HG03175 (cell line): ENCODE data around the gene TET3.

ENCODE experiments used
- ATAC-seq: cut with Tn5 transposase; IDR thresholded peaks from one replicate; pipeline ENCODE4 v1.9.1; 2021; ENCODE audit warnings: mild to moderate bottlenecking, moderate library complexity; ENCODE audit not compliant: unreplicated experiment

The TET3 gene

DNA sequence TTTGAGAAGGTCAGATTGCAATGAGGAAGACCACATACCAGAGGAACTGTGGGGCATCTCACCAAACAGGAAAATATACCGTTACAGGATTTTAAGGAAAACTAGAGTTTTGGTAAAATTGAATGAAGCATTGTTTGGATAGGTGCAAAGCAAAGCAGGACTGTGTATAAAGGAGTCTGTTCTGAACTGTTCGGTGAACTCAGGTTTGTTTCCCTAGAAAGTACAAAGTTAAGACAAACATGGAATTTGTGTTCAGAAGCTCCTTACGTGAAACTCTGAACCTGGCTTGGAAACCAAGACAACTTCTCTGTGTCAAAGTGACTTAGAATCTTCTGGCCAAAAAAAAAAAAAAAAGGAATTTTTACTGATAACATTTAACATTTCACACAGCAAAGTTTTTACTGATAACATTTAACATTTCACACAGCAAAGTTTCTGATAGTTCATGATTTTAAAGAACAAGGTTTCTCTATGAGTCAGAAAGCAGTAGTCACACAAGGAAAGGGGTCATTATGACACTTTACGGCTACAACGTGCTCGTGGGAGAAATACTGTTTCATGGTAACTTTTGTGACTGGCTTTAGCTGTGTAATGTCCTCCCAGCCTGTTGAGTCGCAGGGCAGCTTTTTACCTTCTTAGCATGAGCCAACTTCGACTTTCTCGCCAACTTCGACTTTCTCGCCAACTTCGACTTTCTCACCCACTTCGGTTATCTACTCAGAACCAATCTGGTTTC is 21.2 kb upstream of the TET3 start:
- ATAC-seq, result peak; percentile 63

DNA sequence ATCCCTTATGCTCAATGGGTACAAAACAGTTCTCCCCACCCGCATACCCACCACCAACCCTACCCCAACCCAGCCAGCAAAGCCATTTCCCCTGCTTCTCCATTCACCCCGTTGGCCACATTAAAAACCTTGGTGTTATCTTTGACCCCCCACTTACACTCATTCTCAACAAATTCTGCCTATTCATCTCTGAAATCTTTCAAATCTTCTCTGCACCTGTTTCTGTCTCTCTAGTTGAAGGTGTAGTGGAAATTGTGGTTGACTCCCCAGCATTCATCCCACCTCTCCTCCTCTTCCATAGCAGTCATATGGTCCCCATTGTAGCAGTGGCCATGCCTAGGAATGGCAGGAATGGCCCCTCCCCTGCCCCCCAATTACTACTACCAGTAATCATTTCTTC is 20.5 kb upstream of the TET3 start:
- ATAC-seq, result no peak

DNA sequence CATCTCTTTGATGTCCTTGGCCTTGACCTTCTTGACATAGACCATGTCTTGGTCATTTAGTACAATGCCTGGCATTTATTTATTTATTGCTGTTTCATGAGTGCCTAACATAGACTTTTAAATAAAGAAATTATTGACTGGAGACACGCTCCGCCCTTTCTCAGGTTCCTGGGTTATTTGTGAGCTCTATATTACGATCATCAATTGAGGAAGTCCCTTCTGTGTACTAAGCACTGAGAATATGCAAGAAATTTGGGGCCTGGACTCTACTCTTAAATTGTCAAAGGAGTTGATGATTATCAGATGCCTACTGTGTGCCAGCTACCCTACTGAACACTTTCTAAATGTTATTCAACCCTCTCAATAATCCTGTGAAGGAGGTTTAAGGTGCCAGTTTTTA is 19.7 kb upstream of the TET3 start:
- ATAC-seq, result no peak

DNA sequence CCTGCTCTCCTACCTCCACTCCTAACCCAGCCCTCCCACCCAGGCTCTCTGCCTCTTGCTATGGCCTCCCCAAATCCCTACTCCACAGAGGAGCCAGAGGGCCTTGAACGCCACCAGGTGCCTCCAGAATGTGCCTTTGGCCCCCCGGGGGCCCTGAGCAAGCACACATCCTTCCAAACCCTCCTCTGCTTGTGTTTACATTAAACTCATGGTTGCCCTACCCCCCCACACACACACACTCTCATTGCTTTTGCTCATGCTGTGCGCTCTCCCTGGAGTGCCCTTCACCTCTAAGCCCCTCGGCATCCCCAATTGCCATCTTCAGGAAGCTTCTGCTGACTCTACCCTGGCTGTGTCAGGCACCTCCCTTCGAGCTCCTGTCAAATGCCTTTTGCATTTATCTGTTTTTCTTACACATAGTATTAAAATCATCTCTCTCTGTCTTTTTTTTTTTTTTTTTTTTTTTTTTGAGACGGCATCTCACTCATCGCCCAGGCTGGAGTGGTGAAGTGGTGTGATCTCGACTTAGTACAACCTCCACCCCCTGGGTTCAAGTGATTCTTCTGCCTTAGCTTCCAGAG is 16.3 kb upstream of the TET3 start:
- ATAC-seq, result no peak

DNA sequence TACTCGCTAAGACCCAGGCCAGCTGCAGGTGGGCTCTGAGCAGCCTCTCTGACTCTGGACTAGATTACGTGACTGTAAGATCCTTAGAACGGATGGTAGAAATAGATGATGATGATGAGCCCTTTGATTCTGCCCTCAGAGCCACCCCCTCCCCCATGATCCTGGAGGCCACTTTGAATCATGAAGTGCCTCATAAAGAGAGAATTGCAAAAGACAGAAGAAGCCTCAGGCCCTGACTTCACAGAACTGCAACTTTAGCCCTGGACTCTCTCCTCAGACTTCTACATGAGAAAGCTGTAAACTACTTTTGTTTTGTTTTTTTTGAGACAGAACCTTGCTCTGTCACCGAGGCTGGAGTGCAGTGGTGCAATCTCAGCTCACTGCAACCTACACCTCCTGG is 15.4 kb upstream of the TET3 start:
- no peak for ATAC-seq

DNA sequence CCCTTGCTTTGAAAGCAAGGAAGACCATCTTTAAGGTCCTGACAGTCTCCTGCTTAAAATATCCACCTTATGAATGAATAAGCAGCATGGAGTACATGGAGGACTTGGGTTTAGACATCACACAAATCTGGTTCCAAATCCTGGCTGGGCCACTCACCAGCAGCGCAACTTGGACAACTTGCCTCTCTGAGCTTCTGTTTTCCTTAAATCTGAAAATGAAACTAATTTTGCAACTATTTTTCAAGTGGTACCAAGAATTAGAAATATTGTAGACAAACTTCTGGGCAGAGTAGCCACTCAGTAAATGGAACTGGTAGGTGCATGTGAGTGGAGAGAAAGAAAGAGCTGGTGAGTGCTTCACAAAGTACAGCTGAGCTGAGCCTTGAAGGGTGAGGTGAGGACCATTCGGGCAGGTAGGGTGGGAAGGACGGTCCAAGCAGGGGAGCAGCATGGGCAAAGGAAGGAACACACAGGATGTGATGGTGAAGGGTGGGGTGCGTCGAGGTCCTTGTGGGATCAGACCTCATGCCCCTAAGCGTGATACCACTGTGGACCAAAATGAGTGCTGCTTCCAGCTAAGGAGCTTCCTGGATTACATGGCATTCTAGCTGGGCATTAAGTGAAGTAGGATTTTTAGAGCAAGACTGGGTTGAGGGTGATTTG is 14.4 kb upstream of the TET3 start:
- no peak for ATAC-seq

DNA sequence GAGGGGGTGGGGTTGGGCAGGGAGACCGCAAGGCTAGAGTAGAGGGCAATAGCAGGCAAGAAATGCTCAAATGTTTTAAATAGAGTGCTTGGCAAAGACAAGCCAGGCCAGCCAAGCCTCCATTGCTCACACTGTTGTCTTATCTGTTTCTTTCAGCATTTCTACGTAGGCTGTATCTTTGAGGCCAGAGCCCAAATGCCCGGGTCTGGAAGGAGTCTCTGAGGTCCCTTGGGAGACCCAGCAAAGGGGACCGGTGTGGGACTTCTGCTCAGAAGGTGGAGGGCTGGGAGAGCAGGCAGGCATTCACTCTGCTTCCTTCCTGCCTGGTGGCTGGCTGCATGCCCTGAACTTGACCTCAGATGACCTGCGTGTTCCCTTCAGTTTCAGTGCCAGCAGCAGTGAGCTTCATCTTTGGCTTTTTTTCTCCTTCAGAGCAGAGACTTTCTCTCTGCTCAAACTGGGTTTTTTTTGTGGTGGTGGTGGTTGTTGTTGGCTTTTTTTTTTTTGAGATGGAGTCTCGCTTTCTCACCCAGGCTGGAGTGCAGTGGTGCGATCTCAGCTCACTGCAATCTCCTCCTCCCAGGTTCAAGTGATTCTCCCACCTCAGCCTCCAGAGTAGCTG is 13.7 kb upstream of the TET3 start:
- ATAC-seq, result peak; percentile 82

DNA sequence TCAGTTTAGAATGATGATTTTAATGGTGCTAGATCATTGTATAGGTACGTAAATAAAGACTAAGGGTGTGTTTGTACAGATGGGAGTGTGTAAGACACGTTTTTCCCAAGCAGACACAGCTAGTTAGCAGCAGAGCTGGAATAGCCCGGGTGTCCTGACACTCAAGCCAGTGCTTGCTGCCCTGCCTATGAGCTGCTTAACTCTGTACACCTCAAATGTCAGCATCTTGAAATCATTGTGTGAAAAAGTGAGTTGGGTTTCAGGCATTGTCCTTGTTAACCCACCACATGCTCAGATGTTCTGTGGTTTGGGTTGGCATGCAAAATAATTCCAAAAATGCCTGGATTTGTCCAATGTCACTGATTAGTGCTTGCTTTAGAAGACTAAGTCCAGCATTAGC is 13.0 kb upstream of the TET3 start:
- no peak for ATAC-seq

DNA sequence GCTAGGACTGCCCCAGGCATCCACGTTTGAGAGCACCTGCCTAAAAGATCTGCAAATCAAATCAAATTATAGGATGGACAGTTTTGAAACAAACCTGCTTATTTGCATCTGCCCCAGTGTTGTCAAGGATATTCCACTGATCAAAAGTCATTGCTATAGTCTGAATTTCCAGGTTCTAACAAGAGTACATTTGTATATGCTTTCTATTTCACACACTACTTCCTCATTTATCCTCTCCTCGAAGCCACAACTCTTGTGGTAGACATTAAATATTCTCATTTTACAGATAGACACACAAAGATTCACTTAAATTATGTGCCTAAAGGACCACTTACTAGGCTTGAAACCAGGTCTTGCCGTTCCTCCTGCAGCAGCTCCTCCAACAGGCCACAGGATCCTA is 11.9 kb upstream of the TET3 start:
- no peak for ATAC-seq

DNA sequence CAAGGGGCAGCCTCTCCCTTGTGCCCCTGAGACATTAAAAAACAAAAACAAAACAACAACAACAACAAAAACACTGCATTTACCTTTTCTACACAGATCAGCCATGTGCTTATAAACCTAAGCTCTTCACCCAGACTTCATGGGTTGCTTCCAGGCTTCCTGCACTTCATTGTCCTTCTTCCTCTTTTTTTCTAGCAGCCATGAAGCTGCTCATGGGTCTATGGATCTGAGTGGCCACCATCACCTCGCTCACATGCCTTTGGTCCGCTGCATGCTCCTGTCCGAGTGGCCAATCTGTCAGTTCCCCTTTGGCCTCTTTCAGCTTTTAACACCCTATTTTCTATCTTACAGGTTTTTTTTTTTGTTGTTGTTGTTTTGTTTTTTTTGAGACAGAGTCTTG is 9.0 kb upstream of the TET3 start:
- ATAC-seq, result no peak

DNA sequence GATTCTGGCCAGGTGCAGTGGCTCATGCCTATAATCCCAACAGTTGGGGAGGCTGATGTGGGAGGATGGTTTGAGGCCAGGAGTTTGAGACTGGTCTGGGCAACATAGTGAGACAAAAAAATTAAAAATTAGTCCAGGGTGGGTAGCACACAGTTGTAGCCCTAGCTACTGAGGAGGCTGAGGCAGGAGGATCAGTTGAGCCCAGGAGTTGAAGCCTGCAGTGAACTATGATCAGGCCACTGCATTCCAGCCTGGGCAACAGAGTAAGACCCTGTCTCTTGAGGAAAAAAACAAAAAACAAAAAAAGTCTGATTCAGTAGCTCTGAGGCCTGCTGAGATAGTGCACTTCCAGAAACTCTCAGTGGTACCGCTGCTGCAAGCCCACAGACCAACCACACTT is 7.9 kb upstream of the TET3 start:
- ATAC-seq, result no peak

DNA sequence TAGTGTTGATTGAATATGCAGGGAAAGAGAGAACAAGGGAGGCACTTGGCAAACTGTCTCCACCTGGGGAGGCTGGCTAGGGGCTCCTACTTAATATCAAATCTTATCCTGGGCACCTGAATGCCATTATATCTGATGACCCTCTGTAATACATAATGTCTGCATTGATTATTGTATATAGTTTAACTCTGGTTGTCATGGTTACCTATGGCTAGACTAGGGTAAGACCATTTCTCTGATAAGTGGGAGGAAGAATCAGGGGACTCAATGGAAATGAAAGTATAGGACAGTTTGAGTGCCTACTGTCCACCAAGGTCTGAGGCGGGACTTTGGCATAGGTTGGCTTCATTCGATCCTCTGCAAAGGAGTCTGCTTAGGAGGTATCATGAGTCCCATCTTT is 7.2 kb upstream of the TET3 start:
- ATAC-seq, result no peak

DNA sequence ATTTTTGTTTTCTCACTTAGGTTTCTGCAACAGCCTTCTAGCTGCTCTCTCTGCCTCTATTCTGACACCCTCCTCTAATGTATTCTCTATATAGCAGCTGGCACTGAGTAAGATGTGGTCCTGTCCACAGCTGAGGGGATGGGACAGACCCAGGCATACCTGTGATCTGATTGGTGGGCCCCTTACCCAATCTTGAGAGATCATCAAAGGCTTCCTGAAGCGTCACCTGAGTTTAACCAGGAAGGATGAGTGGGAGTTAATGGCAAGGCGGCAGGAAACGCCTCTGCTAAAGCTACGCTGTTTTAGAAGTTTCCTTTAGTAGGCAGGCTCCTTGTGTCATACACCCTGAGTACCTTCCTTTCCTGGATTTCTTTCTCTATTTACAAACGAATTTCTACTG is 5.7 kb upstream of the TET3 start:
- ATAC-seq, result no peak

DNA sequence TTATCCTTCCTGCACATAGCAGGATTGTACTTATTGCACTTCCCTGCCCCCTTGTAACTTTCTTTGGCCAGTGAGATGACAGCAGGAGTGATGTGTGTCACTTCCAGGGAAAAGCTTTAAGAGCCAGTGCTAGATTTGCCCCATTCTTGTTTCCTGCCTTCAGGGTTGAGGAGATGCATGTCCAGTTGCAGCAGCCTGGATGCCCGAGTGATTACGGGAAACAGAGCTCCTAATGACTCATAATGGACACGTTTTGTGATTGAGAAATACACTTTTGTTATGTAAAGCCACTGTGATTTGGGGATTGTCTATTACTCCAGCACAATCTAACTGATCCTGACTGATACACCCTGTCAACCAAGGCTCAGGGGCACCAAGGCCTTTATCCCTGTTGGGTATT is 5.0 kb upstream of the TET3 start:
- no peak for ATAC-seq

DNA sequence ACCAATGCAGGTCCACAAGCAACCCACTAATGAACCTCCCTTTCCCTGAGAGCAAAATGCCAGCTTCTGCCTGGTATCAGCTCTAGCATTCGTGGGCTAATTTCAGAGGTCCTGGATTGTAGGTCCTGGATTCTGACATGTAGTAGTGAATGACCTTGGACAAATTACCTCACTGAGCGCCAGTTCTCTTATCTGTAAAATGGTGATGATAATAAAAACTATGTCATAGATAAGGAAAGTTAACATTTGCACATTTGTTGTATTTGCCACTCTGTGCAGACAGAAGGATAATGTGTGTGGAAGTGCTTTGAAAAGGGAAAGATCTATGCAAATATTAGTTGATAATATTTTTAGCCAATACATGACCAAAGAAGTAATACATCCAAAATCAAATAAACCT is 4.1 kb upstream of the TET3 start:
- ATAC-seq, result no peak

DNA sequence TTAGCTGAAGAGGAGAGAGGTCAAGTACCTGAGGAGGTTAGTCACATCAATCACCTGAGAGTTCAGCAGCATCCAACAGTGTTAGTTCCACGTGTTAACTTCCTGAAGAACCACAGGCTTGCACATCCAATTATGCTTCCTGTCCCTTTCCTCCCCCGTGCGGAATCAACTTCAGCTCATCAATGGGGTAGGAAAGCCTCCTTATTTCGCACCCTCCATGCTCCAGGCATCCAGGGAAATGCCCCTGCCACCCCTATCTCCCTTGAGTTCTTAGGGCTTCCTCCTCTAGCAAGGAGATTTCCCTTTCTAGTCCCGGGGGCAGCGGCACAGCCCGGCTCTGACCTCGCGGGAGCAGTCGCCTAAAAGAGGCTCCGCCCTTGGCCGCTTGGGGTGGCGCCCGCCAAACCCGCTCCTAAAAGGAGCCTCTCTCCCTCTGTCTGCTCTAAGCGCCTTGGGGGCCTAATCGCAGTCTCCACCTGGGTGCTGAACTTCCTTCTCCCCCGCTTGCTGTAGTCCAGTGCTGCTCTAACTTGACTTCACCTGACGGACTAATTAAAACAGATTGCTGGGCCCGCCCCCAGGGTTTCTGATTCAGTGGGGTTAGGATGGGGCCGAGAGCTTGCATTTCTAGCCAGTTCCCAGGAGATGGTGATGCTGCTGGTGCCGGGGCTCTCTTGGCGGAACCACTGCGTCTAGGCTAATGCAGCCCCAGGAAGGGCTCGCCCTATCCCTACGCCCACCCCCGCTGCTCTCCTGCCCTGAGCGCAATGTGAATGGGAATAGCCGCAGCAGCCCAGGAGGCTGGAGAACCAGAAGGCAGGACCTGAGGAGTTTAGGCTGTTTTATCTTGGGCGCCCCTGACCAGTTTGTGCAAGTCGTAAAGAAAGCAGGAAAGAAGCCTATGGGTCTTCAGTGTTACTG is 3.4 kb upstream of the TET3 start:
- peak; percentile 34 for ATAC-seq

DNA sequence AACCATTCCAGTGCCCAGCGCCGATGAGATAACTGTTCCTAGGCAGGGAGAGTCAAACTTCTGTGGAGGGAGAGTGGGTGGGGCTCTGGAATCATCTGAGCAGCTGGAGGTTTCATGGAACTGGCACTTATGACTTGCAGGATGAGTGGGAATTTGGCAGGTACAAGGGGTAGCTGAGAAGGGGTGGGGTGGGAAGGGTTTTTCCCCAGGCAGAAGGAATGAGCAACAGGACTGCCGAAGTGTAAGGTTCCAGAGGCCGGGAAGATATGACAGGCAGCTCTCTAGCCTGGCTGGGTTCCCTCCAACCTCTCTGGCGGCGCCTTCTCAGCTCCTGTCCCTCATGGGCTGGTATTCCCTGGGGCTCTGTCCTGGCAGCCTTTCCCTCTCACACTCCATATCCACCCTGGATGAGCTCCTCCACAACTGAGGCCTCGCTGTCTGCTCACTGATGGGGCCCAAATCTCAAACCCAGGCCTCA is 2.5 kb upstream of the TET3 start:
- no peak for ATAC-seq

DNA sequence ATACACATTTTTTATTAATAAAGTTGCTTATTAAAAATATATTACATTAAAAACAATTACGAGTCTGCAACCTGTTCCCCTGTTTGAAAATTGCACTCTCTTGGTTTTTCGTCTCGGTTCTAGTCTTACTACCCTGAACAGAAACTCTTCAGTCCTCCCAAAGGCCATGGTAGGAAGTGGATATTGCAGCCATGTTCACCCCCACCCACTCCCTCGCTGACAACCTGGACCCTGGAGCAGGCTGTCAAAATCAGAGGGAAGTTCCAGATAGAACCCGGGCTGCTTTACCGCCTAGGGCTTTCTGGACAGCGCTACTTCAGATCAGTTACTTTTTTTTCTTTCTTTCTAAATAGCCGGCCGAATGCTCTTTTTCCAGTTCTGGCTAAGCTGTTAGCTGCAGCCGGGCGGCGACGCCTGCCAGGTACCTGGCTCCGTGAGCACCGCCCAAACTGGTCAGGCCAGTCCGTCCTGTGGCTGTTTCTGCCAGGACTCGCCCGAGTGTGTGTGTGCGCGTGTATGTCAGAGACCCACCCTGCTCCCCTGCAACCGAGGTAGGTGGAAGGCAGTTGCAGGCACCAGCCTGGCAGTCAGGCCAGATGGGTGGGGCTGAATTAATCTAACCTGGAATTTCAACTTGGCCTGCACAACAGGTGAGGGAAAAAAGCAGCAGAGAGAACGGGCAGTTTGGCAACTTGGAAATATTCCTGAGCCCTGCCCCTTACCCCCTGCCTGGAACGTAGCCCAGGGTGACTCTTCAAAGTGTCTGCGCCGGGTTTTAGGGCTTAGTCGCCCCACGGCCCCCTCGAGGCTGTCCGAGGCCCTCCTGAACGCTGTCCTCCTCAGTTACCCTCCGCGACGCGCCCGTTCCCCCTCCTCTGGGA is 1.1 kb upstream of the TET3 start:
- ATAC-seq, result no peak

DNA sequence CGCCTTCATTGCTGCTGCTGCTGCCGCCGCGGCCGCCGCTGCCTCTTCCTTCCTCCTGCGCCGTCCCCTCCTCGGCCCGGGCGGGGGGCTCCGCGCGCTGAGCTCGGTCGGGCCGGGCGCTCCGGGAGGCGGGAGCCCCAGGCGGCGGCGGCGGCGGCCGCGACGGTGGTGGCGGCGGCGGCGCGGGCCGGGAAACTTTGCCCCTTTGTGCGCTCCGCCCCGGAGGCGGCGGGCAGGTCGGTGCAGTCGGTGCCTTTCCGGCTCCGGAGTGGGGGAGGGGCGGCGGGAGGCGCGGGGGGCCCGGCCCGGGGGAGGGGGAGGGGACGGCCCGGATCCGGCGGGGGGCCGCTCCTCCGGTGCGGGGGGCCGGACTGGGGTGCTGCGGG is 205 bp downstream of the TET3 start:
- ATAC-seq, result peak; percentile 23
